ENCODE measurements around the gene FAM131C.

The FAM131C gene

DNA sequence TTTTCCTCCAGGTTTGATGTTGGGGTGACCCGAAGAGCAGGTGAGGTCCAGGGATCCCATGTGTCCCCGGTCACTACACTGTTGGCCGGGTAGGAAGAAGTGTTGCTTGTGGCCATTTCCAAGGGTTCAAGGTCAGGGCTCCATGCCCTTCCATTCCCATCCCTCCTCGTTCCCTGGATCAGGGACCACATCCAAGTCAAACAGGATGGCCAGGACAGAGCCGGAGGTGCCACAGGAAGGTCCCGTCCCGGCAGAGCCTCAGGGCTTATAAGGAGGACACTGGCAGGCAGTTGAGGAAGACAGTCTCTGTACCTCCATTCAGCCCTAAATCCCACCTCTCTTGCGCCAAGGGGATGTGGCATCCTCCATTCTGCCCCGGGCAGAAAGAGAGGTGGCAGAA, 22.0 kb upstream of the FAM131C start:
- DNase-seq = no peak

DNA sequence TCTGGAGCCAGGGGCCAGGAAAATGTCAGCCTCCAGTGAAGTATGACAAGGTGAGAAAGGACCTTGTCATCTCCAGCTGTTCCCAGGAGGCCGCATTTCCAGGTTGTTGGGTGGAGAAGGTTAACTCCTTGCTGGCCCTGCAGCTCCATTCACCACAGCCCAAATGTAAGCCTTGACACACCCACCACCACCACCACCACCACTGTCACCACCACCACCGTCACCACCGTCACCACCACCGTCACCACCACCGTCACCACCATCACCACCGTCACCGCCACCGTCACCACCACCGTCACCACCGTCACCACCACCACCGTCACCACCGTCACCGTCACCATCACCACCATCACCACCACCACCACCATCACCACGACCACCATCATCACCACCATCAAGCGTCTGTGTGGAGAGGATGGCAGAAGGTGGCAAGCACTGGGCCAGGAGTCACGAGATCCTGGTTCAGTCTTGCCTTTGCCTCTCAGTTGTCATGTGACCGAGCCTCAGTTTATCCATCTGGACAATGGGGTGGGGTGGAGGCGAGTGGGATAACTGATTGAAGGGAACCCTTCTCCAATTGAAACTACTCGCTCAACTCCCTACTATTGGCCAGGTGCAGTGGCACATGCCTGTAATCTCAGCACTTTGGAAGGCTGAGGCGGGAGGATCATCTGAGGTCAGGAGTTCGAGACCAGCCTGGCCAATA, 21.2 kb upstream of the FAM131C start:
- no peak for DNase-seq

DNA sequence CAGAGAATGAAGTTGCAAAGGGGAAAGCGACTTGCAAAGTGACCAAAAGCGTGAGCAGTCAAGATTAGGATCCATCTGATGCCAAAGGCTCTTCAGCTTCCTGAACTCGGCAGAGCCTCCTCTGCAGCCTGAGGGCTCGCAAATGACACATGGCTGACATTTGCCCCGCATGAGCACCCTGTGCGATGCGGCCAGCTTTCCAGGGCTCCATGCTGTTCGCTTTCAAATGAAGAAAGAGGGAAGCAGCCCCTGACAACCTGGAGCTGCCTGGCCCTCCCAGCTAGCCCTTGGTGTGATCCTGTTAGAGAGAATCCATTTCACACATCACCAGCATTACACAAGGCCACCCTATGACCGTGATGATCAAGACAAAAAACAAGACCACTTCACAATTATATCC, 20.2 kb upstream of the FAM131C start:
- DNase-seq = no peak

DNA sequence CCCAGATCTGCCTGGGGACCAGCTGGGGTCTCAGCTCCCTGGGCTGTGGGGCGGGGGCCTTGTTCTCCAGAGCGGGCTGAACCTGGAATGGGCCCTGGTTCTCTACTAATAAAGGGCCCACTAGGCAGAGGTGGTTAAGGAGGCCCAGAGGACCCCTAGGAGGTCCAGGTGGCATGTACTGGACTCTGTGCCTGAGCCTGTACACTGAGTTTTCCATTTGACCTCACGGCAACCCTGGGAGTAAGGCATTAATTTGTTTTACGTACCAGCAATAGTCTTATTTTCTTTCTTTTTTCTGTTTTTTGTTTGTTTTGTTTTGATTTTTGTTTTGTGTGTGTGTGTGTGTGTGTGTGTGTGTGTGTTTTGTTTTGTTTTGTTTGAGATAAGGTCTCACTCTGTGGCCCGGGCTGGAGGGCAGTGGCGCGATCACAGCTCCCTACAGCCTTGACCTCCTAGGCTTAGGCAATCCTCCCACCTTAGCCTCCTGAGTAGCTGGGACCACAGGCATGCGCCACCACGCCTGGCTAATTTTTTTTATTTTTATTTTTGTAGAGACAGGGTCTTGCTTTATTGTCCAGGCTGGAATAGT, 19.6 kb upstream of the FAM131C start:
- DNase-seq = no peak

DNA sequence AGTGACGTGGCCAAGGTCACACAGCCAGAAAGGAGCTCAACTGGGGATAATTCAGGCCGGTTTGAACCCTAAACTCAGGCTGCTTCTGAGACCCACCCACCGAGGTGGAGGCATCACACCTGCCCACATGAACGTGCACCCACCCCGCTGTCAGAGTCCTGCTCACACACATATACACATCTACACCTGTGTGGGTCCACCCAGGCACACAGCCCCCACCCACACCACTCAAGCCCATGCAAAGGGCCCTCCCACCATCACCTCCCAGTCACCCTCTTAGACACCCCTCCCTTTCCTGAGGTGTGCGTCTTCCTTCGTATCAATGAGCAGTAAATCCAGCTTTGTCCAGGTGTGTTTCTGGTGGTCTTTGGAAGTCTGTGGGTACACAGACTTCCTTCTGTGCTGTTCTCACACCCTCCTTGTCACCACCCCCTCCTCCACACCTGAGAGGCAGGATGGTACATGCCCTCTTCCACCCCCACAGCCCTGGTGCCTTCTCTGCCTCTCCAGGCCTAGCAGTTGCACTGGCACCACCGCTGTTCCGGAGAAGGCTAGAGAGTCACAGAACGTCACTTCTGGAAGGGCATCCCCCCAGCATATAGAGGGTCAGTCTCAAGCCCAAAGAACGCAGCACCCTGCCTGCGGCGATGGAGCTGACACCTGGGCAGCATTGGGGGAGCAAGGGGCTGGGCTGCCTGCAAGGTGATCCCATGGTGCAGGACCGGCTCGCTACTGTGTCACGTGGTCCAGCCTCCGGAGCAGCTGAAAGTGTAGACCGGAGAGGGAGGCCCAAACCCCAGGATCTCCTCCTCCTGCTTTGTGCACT, 18.9 kb upstream of the FAM131C start:
- no peak for DNase-seq

DNA sequence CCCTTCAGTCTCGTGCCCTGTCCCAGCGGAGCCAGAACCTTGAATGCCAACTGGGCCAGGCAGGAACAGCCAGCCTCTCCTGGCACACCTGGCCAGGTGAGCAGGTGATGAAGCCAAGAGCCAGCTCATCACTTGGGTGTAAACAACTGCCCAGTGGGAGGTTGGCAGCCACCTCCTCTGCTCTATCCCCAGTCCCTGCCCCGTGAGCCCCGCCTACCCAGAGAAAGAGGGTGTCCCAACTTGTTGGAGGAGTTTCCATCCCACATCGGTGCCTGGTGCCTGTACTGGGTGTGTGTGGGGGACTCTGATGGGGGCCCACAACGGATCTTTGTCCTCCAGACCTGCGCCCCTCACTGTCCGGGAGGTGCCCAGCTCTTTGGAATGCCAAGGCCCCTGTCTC, 17.8 kb upstream of the FAM131C start:
- DNase-seq = no peak

DNA sequence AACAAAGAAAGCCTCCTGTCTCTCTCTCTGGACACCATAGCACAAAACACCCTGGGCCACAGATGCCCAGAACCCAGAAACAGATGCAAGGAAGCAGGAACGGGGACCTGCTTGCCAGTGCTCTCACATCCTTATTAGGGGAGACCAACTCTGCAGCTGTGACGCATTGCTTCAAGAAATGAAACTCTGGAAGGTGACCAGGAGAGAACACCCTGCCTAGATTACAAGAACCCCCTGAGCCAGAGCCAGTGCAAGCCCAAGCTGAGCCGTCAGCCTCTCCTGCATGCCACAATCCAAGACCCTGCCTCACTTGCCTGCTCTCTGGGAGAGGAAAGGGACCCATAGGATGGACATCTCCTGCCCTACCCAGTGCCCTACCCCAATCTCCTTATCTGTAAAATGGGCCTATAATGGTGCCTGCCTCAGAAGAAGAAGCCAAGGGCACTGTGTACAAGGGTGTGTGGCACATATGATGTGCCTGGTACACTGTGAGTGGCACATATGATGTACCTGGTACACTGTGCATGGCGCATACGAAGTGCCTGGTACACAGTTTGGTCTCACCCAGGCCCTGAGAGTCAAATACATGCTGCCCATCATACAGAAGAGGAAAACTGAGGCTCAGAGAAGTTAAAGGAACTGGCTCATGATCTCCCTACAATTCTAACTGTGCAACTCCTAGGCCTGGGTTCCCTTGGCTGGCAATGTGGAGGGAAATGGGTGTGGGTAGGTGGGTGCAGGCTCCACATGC, 16.8 kb upstream of the FAM131C start:
- no peak for DNase-seq

DNA sequence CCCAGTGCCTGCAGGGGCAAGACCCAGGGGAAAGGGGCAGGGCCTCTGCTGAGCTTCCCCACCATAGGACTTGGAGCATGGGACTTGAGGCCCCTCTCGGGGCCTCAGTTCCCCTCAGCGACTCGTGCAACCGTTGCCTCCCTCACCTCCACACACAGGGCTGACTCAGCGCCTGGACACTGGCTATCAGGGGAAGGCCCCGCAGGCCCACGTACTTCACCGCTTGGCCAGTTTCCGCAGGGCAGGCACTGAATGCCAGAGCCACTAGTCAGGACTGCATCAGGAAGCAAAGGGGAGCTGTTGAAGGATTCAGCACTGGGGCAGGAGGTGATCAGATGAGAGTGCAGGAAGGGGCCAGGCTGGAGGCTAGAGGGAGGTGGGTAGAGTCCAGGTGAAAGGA, 15.5 kb upstream of the FAM131C start:
- no peak for DNase-seq

DNA sequence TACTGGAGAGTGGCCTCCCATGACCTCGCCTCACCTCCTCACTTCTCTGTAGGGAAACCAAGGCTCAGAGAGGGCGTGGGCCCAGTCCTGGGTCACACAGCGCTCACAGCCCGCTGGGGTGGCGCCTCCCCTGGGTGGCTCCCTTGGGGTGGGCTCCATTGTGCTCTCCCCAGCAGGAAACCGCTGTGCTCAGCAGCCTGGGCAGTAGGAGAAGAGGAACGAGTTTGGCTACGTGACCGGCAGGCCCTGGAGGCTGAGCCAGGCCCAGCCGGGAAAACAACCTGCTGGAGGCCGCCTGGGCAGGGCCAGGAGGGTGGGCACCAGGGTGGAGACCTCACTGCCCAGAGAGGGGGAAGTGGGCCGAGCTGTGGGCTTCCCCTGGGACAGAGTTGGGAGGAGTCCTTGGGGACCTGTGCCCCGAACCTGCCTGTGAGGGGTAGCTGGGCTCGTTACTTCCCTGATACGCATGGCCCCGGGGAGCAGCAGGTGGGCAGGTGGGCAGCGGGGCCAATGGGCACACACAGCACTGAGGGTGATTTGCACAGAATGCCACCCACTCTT, 15.0 kb upstream of the FAM131C start:
- no peak for DNase-seq

DNA sequence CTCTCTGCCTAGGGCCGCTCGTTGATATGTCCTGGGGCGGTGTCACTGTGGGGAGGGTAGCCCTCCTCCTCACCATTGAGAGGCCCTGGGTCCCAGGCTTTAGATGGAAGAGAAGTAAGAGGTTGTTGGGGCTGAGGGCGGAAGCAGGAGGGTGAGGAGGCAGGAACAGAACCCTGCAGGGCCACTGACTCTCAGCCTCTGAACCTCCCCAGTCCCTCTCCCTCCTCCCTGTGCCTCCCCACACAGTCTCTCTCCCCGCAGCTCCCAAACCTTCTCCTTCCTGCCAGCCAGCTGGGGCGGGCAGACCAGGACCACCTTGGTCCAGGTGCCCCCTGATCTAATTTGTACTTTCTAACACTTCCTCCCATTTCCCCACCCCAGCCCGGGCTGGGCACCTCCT, 14.3 kb upstream of the FAM131C start:
- no peak for DNase-seq

DNA sequence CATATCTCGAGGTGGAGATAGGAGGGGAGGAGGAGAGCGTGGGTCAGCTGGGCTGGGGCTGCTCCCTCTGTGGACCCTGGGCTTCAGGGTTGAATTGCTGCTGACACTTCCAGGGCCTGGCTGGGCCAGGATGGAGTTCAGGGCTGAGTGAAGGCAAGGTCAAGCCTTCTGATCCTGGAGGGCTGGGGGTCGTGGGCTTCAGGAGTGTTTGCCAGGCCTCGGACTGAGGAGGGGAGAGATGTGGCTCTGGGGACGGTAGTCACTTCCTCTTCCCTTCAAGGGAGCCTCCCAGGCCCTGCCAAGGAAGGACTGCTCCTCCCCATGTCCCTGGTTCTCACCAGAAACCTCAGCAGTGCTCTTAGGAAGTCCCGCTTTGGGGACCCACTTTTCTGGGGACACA, 12.1 kb upstream of the FAM131C start:
- DNase-seq = no peak

DNA sequence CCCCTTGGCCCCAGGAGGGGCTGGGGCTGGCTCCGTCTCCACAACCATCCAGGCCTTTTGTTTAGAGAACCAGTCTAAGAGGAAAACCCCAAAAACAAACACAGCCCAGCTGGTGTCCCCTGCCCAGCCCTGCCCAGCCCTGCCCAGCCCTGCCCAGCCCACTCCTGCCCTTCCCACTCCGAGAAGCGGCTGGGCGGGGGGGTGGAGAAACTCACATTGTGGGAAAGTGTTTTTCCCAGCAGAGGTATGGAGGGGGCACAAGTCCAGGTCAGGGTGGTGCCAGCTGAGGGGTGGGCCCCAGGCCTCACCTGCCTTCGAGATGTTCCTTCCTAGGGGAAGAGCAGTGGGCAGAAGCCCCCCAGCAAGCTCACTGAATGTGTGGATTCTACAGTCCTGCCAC, 10.0 kb upstream of the FAM131C start:
- no peak for DNase-seq

DNA sequence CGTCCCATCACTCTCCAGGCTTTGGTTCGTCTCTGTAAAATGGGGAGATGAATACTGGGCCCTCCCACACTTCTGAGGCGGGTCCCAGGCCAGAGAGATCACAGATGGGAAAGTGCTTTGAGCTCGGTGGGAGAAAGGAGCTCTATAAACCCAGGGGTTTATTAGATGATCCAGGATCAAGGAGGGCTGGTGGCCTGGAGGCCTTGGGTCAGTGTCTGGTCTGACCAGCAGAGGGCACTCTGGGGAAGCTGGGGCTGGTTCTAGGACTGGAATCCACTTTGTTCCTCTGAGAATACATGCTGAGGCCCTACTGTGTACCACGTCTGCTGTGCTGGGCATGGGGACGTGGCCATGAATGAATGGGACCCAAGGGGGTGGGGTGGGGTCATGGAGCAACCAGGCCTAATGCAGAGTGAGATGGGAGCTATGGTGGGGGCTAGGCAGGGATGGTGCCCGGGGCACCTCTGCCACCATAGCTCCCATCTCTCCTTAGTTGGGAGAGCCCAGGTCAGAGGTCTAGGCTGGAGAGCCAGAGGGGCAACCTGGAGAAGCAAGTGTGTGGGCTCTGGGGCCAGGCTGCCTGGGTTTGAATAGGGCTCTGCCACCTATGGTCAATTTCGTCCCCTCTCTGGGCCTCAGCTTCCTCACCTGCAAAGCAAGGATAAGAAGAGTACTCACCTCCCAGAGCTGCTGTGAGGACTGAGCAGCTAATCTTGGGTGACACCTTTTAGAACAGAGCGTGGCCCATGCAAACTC, 9.0 kb upstream of the FAM131C start:
- DNase-seq = peak; percentile 43

DNA sequence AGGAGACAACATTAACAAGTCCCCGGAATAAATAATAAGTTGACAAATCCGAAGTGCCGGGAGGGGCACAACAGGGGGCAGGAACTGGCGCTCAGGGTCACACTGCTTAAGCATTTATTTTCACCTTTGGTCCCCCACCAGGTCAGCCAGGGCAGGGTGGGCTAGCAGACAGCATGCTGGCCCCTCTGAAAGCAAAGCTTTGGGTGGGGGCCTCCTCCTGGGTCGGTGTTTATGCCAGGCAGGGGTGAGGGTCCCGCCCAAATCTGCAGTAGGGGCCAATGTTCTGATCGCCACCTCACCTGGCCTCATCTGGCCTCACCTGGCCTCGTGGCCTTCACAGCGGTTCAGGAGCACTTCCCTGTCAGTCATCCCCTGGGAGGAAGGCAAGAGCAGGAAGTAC, 8.2 kb upstream of the FAM131C start:
- DNase-seq = no peak

DNA sequence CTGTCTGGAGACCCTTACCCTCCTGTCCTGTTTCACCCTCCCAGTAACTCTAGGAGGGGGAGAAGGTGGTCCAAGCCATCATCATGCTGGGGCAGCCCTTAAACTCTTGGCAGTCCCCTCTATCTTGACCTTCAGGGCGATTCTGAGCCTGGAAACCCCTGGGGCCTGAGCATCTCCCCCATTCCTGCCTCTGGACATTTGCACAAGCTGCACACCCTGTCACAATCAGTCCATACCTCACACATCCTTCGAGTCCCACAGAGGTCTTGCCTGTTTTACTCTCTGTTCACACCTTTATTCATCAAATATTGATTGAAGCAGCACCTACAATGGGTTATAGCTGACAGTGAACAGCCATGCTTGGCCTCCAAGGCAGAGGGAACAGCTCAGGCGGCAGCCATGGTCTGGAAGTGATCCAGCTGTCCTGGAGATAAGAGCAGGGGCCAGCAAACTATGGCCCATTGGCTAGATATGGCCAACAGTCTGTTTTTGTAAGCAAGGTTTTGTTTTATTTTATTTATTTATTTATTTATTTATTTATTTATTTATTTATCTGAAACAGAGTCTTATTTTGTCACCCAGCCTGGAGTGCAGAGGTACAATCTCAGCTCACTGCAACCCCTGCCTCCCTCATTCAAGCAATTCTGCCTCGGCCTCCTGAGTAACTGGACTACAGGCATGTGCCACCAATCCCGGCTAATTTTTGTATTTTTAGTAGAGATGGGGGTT, 7.1 kb upstream of the FAM131C start:
- no peak for DNase-seq

DNA sequence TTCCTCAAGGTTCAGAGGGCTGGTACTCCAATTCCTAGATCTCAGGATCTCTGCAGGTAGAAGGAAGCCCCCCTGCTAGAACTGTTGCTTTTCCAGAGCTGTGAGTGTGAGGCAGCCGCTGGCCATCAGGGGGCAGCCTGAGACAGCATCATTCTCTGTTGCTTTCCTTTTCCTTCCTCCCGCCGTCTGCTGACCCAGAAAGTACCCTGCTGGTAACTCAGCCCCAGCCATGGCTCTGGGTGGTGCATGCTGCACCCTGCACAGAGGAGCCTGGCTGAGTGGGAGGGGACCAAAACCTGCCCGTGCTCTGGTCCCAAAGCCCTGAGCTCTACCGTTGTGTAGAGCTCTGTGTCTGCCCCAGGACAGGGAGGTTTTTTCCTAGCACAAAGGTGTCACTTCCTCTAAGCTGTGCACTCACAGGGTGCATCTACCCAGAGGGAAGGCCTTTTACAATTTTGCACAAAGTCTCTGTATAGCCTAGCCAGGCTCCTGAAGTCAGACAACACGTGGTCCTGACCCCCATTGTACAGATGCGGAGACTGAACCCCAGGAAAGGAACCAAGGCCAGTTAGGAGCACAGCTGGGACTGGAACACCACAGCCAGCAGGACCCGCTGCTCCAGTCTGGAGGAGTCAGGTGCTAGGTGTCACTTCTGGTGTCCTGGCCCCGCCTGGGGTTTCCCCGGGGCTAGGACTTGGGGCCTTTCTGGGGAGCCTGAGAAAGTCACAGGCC, 5.6 kb upstream of the FAM131C start:
- DNase-seq = peak; percentile 73

DNA sequence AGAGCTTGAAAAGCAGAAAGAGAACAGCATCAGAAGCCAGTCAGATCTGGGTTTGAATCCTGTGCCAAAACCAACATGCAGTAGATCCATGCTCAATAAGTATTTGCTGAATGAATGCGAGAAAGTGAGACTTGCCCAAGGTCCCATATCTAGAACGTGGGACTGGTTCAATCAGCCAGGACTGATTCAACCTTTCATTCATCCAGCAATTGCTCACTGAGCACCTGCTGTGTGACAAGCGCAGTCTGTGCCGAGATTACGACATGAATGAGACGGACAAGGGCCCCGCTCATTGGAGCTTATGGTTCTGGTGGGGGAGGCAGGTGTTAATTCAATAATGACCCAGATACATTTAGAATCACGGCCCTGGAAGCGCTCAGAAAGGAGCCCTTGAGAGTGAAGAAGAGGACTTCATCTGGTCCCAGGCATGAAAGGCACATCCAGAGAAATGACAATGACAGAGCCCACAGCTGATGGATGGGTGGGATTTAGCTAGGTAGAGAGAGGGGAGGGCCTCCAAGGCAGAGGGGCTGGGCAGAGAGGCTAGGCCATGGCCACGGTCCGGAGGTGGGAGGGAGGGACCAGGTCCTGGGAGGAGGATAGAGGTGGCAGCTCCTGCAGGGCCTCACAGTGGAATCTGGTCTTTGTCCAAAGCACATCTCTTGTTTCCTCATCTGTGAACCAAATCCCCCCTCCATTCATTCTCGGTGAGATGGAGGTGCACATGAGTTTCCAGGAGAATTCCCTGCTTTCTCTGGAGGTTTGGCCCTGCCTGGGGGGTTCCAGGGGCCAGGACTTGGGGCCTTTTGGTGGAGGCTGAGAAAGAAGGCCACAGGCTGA, 4.2 kb upstream of the FAM131C start:
- DNase-seq = no peak

DNA sequence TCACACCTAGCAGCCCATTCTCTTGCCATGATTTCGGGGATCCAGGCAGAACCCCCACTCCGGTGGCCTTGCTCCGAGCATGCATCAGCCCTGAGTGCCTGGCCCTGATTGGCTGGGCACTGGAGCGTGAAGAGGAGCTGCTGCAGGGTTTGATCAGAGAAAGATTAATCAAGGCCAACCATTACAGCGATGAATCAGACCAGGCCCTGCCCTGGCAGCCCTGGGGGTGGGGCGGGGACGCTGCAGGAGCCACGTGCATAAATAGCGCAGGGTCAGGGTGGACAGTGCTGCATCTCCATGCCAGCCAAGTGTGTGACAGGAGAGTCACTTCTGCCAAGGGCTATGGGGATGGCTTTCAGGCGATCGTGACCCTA, 3.4 kb upstream of the FAM131C start:
- no peak for DNase-seq

DNA sequence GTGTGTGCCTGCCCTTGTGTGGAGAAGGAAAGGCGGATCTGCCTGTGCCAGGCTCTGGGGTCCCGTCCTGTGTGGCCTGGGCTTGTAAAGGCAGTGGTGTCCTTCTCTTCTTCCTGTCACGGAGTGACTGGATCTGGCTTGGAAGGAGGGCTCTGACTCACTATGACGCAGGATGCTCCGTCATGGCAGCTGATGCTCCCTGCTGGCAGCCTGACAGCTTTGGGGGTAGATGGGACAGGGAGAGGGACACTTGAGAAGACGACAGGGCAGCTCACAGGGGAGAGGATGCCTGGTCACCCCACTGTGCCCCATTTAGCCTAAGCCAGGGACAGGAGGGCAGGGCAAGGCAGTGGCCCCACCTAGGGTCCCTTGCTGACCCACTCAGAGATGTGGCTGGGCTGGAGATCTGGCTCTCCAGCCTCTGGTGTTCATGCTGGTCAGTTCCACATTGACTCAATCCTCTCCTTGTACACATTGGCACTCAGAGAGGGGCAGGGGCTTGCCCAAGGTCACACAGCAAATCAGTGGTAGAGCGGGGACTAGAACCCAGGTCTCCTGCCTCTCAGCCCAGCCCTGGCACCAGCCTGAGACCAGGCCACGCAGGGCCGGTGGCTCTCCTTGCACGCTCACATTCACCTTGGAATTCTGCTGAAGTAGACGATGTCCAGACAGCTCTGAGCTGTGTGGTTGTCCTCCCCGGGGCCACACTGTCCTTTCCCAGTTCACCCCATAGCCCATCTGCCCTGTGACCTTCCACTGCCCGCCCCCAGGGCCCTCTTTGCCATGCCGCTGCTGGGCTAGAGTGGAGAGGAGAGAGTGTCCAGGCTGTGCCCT, 2.8 kb upstream of the FAM131C start:
- no peak for DNase-seq
